ENCODE data around the gene MTTP. TPM values are rescaled to one million over a fixed set of nuclear protein-coding genes. Genes with fewer than 3 reads are reported as not detected.
"Not testable (repeated sequence)": the region's sequence is repeated elsewhere in the genome, so short reads cannot be mapped to it uniquely, and the experiment has no call there.

The MTTP gene
- 100 to 1,000 TPM in 4 of 6 experiments, 10 to 100 TPM in 2; 91.6 to 134 (median 112) TPM for total RNA-seq
- long read RNA-seq, full-length matches to known transcripts, result 13 of 20 reads
- long read RNA-seq, partial matches to known transcripts, result 4 of 20 reads
- long read RNA-seq, other reads (novel, unspliced or antisense), result 3 of 20 reads

GRCh38 chr4:99574530-99575324 lies at the start of gene MTTP:
TSS of gene MTTP (plus strand) at chr4:99574824. CDS start at chr4:99574910, 86 bp downstream.
- DNase-seq, result peak in 2 of 3 donors; percentile 58 to 79
- Histone ChIP-seq H3K27ac (peak within 1 kb of the TSS; percentile 67 to 77 (median 75)), H3K9me3 (no peaks in the 10 kb centered on the region), H3K27me3 (no peaks in the 10 kb centered on the region), H3K4me3 (peak within 1 kb of the TSS; percentile 15 to 64 (median 58)), H3K4me1 (peaks cover 0 to 32% (median 5%) of the 10 kb centered on the region in 4 donors), H3K36me3 (no peaks in the 10 kb centered on the region)
- WGBS (ENCODE audit: insufficient coverage, low coverage, low lambda C conversion rate, missing lambda C conversion rate), result 24% methylated on average over 3 of the region's 3 CpGs
- peak; percentile 82 for TF ChIP-seq POLR2A (IDR thresholded peaks at IDR 0.05)
- no peak for TF ChIP-seq CTCF (IDR thresholded peaks at IDR 0.05)
- intact Hi-C loops (cut with DNase I), result no loop called here
- ATAC-seq, result peak; percentile 81 to 93 (median 86)

GRCh38 chr4:99529228-99529627 lies 45.4 kb upstream of the MTTP start:
- H3K4me3 ChIP-seq, result no peak overlapping the region
- H3K27me3 ChIP-seq, result no peaks in the 10 kb centered on the region
- no peak for ATAC-seq
- DNase-seq, result no peak
- intact Hi-C loops (cut with DNase I), result no loop called here
- H3K4me1 ChIP-seq, result no peaks in the 10 kb centered on the region
- no peaks in the 10 kb centered on the region for H3K36me3 ChIP-seq
- no peaks in the 10 kb centered on the region for H3K9me3 ChIP-seq
- no peak overlapping the region for H3K27ac ChIP-seq
- TF ChIP-seq POLR2A (IDR thresholded peaks at IDR 0.05) (no peak), CTCF (IDR thresholded peaks at IDR 0.05) (no peak)

GRCh38 chr4:99529956-99530355 lies 44.7 kb upstream of the MTTP start:
- WGBS (ENCODE audit: insufficient coverage, low coverage, low lambda C conversion rate, missing lambda C conversion rate), result 52% methylated on average over 3 of the region's 3 CpGs
- Histone ChIP-seq H3K27me3 (no peaks in the 10 kb centered on the region), H3K4me1 (no peaks in the 10 kb centered on the region), H3K9me3 (no peaks in the 10 kb centered on the region), H3K27ac (no peak overlapping the region), H3K36me3 (no peaks in the 10 kb centered on the region), H3K4me3 (no peak overlapping the region)
- no peak for DNase-seq
- no peak for ATAC-seq
- TF ChIP-seq CTCF (IDR thresholded peaks at IDR 0.05) (no peak), POLR2A (IDR thresholded peaks at IDR 0.05) (no peak)
- intact Hi-C loops (cut with DNase I), result no loop called here

GRCh38 chr4:99534699-99535098 lies 39.9 kb upstream of the MTTP start:
- H3K27ac ChIP-seq; H3K36me3 ChIP-seq; H3K4me3 ChIP-seq; DNase-seq; H3K9me3 ChIP-seq; intact Hi-C loops (cut with DNase I); H3K27me3 ChIP-seq; H3K4me1 ChIP-seq; ATAC-seq: not testable (repeated sequence)
- WGBS (ENCODE audit: insufficient coverage, low coverage, low lambda C conversion rate, missing lambda C conversion rate), result 85% methylated on average over 3 of the region's 3 CpGs

GRCh38 chr4:99536271-99536670 lies 38.4 kb upstream of the MTTP start:
- H3K4me3 ChIP-seq, result no peak overlapping the region
- ATAC-seq, result peak in 1 of 4 donors; percentile 17
- no CpG with 5 or more reads among the region's 2 CpGs for WGBS (ENCODE audit: insufficient coverage, low coverage, low lambda C conversion rate, missing lambda C conversion rate)
- H3K9me3 ChIP-seq, result no peaks in the 10 kb centered on the region
- DNase-seq, result no peak
- TF ChIP-seq CTCF (IDR thresholded peaks at IDR 0.05), result no peak
- no peak for TF ChIP-seq POLR2A (IDR thresholded peaks at IDR 0.05)
- intact Hi-C loops (cut with DNase I), result no loop called here
- no peaks in the 10 kb centered on the region for H3K36me3 ChIP-seq
- H3K27ac ChIP-seq, result no peak overlapping the region
- peaks cover 0 to 8% (median 4%) of the 10 kb centered on the region in 4 donors for H3K4me1 ChIP-seq
- no peaks in the 10 kb centered on the region for H3K27me3 ChIP-seq
